HG03354 (cell line): ENCODE results near the gene PLG.
"Not testable (repeated sequence)": the region's sequence is repeated elsewhere in the genome, so short reads cannot be mapped to it uniquely, and the experiment has no call there.

ENCODE experiments used
- ATAC-seq: cut with Tn5 transposase; IDR thresholded peaks from one replicate; pipeline ENCODE4 v1.9.1; 2021; ENCODE audit warnings: mild to moderate bottlenecking; ENCODE audit not compliant: unreplicated experiment, poor library complexity, severe bottlenecking

PLG gene

DNA sequence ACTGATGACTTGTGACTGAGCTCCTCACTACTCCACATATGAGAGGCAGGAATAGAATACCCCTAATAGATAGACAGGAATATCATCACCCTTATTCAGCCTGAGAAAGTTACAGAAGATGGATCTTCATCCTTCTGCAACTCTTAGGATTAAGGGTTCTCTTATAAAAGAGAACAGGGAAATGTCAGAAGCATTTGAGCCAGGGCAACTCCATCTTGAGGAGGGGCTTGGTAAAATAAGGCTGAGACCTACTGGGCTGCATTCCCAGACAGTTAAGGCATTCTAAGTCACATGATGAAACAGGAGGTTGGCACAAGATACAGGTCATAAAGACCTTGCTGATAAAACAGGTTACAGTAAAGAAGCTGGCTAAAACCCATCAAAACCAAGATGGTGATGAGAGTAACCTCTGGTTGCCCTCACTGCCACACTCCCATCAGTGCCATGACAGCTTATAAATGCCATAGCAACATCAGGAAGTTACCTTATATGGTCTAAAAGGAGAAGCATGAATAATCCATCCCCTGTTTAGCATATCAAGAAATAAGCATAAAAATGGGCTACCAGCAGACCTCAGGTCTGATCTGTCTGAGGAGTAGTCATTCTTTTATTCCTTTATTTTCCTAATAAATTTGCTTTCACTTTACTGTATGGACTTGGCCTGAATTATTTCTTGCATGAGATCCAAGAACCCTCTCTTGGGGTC is 97.9 kb downstream of the PLG start:
- no peak for ATAC-seq

GRCh38 chr6:160801418-160801817 is 99.4 kb downstream of the PLG start:
- no peak for ATAC-seq

GRCh38 chr6:160802049-160802448 is 100.0 kb downstream of the PLG start:
- ATAC-seq = not testable (repeated sequence)
